DND-41 (cell line): Measurements from ENCODE around the gene SIRT2.

Experiments
- ATAC-seq: fragments of 200-7000 bp; cut with Tn5 transposase; 3 replicates; pipeline ENCODE4 v1.9.1; 2021; ENCODE audit warnings: low read depth; ENCODE audit not compliant: insufficient read depth
- DNase-seq: peaks from one replicate; pipeline ENCODE4 v3.0.0-alpha.2; 2020
- H2AFZ ChIP-seq: 2 replicates; pipeline ENCODE4 v1.6.0; 2012; ENCODE audit warnings: low read depth, low read length
- H3K27ac ChIP-seq: 2 replicates; pipeline ENCODE4 v1.5.1; 2012; ENCODE audit warnings: low read length, inconsistent platforms
- H3K27me3 ChIP-seq: fragments of 200-600 bp; sonication (generic); 2 replicates; pipeline ENCODE4 v1.6.0; 2012; ENCODE audit warnings: low read length, mild to moderate bottlenecking, inconsistent platforms; ENCODE audit not compliant: insufficient read depth, poor library complexity
- H3K36me3 ChIP-seq: 2 replicates; pipeline ENCODE4 v1.5.1; 2012; ENCODE audit warnings: low read length, inconsistent platforms; ENCODE audit not compliant: insufficient read depth
- H3K4me1 ChIP-seq: 2 replicates; pipeline ENCODE4 v1.5.1; 2012; ENCODE audit warnings: mild to moderate bottlenecking, low read length; ENCODE audit not compliant: insufficient read depth
- H3K4me2 ChIP-seq: 2 replicates; pipeline ENCODE4 v1.6.0; 2012; ENCODE audit warnings: mild to moderate bottlenecking, moderate library complexity, low read length, inconsistent platforms; ENCODE audit not compliant: insufficient read depth
- H3K4me3 ChIP-seq, 2 experiments: fragments of 200-600 bp in 1 of 2; shearing (Covaris generic) in 1 of 2; 2 replicates each; pipeline ENCODE4 v1.5.1; 2012 to 2016; ENCODE audit warnings: inconsistent platforms in 2 of 2, low read length in 2 of 2, mild to moderate bottlenecking in 2 of 2, low read depth in 1 of 2, moderate library complexity in 1 of 2
- H3K79me2 ChIP-seq: 2 replicates; pipeline ENCODE4 v1.6.0; 2012; ENCODE audit warnings: low read length, inconsistent platforms; ENCODE audit not compliant: insufficient read depth
- H3K9ac ChIP-seq: 2 replicates; pipeline ENCODE4 v1.6.0; 2012; ENCODE audit warnings: low read depth, mild to moderate bottlenecking, inconsistent platforms, low read length, moderate library complexity
- H3K9me3 ChIP-seq: 2 replicates; pipeline ENCODE4 v1.5.1; 2012; ENCODE audit warnings: low read length, moderate library complexity, mild to moderate bottlenecking, inconsistent platforms; ENCODE audit not compliant: insufficient read depth, severe bottlenecking
- H4K20me1 ChIP-seq: 2 replicates; pipeline ENCODE4 v1.6.0; 2012; ENCODE audit warnings: low read length; ENCODE audit not compliant: insufficient read depth
- CTCF ChIP-seq: IDR thresholded peaks from 2 replicates; pipeline ENCODE4 v1.5.1; 2012; ENCODE audit warnings: borderline replicate concordance, low read length, moderate library complexity, mild to moderate bottlenecking; ENCODE audit not compliant: poor library complexity, severe bottlenecking; ENCODE audit errors: extremely low read depth
- EZH2 ChIP-seq: IDR thresholded peaks from 3 replicates; pipeline ENCODE4 v1.6.1; 2012; ENCODE audit warnings: borderline replicate concordance, low read depth, mild to moderate bottlenecking, moderate library complexity, low read length, inconsistent platforms; ENCODE audit not compliant: severe bottlenecking

The SIRT2 gene

GRCh38 chr19:38899447-38900201 is at the start of gene SIRT2, which contains the start of gene NFKBIB:
Gene SIRT2 (minus strand): TSS chr19:38899618. CDS start chr19:38899521, 97 bp downstream.
Gene NFKBIB (plus strand): TSS chr19:38899969. CDS start chr19:38900033, 64 bp downstream.
- peak within 1 kb of the TSS; percentile 61 to 76 for H3K4me3 ChIP-seq

GRCh38 chr19:38946229-38947010 is 47.0 kb upstream of the SIRT2 start:
- H3K4me1 ChIP-seq: peaks cover 12% of the 10 kb centered on the region
- ATAC-seq (no peak), DNase-seq (no peak)
- no peaks in the 10 kb centered on the region for H3K27me3 ChIP-seq
- H3K9ac ChIP-seq: no peak overlapping the region
- no peak overlapping the region for H3K4me2 ChIP-seq
- H3K36me3 ChIP-seq: no peaks in the 10 kb centered on the region
- no peaks in the 10 kb centered on the region for H3K79me2 ChIP-seq
- no peaks in the 10 kb centered on the region for H3K9me3 ChIP-seq
- H4K20me1 ChIP-seq: peaks cover 5% of the 10 kb centered on the region; the same call in 1 of the 2 replicates
- no peak for TF ChIP-seq EZH2
- no peak for TF ChIP-seq CTCF
- H3K4me3 ChIP-seq: no peak overlapping the region
- H2AFZ ChIP-seq: no peak overlapping the region
- H3K27ac ChIP-seq: no peak overlapping the region

More at GRCh38 chr19:38899447-38900201, at the start of gene SIRT2, which contains the start of gene NFKBIB:
- H3K4me1 ChIP-seq: peaks cover 34% of the 10 kb centered on the region
- TF ChIP-seq EZH2 (no peak), CTCF (peak; percentile 15)
- H3K79me2 ChIP-seq: peaks cover 51% of the 10 kb centered on the region
- peak within 1 kb of the TSS; percentile 63 for H3K9ac ChIP-seq
- peaks cover 8% of the 10 kb centered on the region for H3K36me3 ChIP-seq
- H4K20me1 ChIP-seq: peaks cover 6% of the 10 kb centered on the region
- peak within 1 kb of the TSS; percentile 97 for H3K4me2 ChIP-seq
- H3K27me3 ChIP-seq: no peaks in the 10 kb centered on the region
- peaks cover 3% of the 10 kb centered on the region for H3K9me3 ChIP-seq
- H2AFZ ChIP-seq: peak within 1 kb of the TSS; percentile 86
- DNase-seq (peak; percentile 100), ATAC-seq (peak; percentile 92)
- peak within 1 kb of the TSS; percentile 75 for H3K27ac ChIP-seq

DNA sequence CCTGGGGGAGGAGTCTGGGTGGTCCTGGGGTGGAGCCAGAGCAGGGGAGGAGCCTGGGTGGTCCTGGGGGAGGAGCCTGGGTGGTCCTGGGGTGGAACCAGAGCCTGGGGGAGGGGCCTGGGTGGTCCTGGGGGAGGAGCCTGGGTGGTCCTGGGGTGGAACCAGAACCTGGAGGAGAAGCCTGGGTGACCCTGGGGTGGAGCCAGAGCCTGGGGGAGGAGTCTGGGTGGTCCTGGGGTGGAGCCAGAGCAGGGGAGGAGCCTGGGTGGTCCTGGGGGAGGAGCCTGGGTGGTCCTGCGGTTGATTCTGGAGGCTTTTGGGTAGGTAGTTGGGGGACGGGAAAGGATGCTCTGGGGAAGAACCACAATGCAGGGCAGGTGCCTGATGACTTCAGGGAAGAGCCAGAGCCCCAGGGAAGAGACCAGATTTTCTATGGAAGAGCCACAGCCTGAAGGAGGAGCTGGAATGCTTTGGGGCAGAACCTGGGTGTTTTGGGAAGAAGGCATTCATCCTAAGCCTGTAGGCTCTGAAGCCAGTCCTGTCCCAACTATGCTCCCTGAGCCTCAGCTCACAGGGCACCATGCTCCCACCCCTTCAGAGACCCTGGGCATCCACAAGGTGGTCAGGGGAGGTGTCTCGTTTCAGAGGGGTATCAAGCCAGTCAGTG is 46.3 kb upstream of the SIRT2 start:
- ATAC-seq (no peak), DNase-seq (no peak)
- Histone ChIP-seq H3K36me3 (no peaks in the 10 kb centered on the region), H4K20me1 (peaks cover 5% of the 10 kb centered on the region; the same call in 1 of the 2 replicates), H3K79me2 (no peaks in the 10 kb centered on the region), H2AFZ (no peak overlapping the region), H3K27me3 (no peaks in the 10 kb centered on the region), H3K9ac (no peak overlapping the region), H3K27ac (no peak overlapping the region), H3K4me1 (peaks cover 12% of the 10 kb centered on the region), H3K9me3 (peaks cover 6% of the 10 kb centered on the region), H3K4me3 (no peak overlapping the region), H3K4me2 (no peak overlapping the region)
- TF ChIP-seq CTCF: no peak
- TF ChIP-seq EZH2: no peak
